Measurements from ENCODE around the gene CCNF.

CCNF gene

DNA sequence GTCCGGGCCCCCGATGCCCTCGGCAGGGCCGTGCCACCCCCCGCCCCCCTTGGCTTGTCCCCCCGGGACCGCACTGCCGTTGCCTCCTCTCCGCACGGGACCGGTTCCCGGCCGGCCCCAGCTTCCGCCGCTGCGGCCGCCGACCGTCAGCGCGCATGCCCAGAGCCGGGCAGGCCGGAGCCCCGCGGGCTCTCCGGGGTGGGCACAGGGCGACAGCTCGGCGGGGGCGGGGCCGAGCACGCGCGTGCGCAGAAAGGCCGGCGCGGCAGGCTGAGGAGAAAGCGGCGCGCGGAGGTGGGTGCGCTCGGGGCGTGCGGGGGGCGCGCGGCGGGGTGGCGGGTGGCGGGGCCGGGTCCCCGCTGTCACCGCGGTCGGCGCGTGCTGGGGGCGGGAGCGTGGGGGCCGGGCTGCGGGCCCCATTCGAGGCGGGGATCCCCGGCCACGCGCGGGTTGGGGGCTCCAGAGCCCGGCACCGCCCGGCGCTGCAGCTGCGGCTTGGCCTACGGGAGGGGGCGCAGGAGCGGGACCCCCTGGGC lies 45.7 kb downstream of the CCNF start, which contains the start of gene TBC1D24:
TBC1D24 (plus strand) TSS at position 251 of the 536 bp plus-strand sequence. CDS start 21,022 bp downstream, outside the sequence.
- no CpG with 5 or more reads among the region's 77 CpGs for WGBS, 2 donors (ENCODE audit: extremely low coverage in 2 of 2, insufficient read length in 2 of 2, insufficient replicate concordance in 1 of 2)
- Histone ChIP-seq H3K4me1 (ENCODE audit: control insufficient read depth in 2 of 2, insufficient read depth in 1 of 2, low read depth in 1 of 2, low read length in 2 of 2) (peaks cover 21 to 23% of the 10 kb centered on the region in 2 donors), H2BK15ac (ENCODE audit: low read length) (peak within 1 kb of the TSS; percentile 88), H2BK5ac (ENCODE audit: low read length) (peak within 1 kb of the TSS; percentile 82), H3K36me3 (replicated peaks in 1 of 2; ENCODE audit: control insufficient read depth in 2 of 2, insufficient read depth in 2 of 2, low read length in 2 of 2) (no peaks in the 10 kb centered on the region), H3K9me3 (replicated peaks in 1 of 2; ENCODE audit: control insufficient read depth in 2 of 2, insufficient read depth in 1 of 2, low read depth in 1 of 2, low read length in 2 of 2) (no peaks in the 10 kb centered on the region), H2BK12ac (ENCODE audit: low read length) (peak within 1 kb of the TSS; percentile 54), H3K14ac (ENCODE audit: low read length) (peak within 1 kb of the TSS; percentile 94), H3K4ac (ENCODE audit: low read length) (no peak within 1 kb of the TSS), H2BK120ac (ENCODE audit: low read depth, low read length) (no peak within 1 kb of the TSS), H4K91ac (ENCODE audit: low read depth, low read length, poor library complexity) (no peak within 1 kb of the TSS), H4K8ac (ENCODE audit: low read depth, low read length) (peak within 1 kb of the TSS; percentile 82), H3K79me1 (ENCODE audit: low read depth, low read length) (peaks cover 13% of the 10 kb centered on the region), H2AFZ (ENCODE audit: low read length) (peak within 1 kb of the TSS; percentile 93), H3K18ac (ENCODE audit: low read length) (peak within 1 kb of the TSS; percentile 100), H3K23ac (ENCODE audit: low read depth, low read length, poor library complexity) (peak within 1 kb of the TSS; percentile 99), H3K27me3 (ENCODE audit: control insufficient read depth in 3 of 3, insufficient read depth in 3 of 3, low read depth in 1 of 3, low read length in 3 of 3) (peaks cover 0 to 22% (median 0%) of the 10 kb centered on the region in 3 experiments), H2AK5ac (ENCODE audit: low read depth, low read length) (peak within 1 kb of the TSS; percentile 96), H3K9ac (ENCODE audit: low read depth, low read length, poor library complexity) (peak within 1 kb of the TSS; percentile 99), H3K4me2 (ENCODE audit: insufficient read depth, low read length, poor library complexity, severe bottlenecking) (peak within 1 kb of the TSS; percentile 94), H3K4me3 (ENCODE audit: low read length in 2 of 2) (peak within 1 kb of the TSS; percentile 79 to 91), H3K27ac (replicated peaks; ENCODE audit: low read length) (no peak within 1 kb of the TSS)
- peak; percentile 86 for DNase-seq (ENCODE audit: low spot score)

DNA sequence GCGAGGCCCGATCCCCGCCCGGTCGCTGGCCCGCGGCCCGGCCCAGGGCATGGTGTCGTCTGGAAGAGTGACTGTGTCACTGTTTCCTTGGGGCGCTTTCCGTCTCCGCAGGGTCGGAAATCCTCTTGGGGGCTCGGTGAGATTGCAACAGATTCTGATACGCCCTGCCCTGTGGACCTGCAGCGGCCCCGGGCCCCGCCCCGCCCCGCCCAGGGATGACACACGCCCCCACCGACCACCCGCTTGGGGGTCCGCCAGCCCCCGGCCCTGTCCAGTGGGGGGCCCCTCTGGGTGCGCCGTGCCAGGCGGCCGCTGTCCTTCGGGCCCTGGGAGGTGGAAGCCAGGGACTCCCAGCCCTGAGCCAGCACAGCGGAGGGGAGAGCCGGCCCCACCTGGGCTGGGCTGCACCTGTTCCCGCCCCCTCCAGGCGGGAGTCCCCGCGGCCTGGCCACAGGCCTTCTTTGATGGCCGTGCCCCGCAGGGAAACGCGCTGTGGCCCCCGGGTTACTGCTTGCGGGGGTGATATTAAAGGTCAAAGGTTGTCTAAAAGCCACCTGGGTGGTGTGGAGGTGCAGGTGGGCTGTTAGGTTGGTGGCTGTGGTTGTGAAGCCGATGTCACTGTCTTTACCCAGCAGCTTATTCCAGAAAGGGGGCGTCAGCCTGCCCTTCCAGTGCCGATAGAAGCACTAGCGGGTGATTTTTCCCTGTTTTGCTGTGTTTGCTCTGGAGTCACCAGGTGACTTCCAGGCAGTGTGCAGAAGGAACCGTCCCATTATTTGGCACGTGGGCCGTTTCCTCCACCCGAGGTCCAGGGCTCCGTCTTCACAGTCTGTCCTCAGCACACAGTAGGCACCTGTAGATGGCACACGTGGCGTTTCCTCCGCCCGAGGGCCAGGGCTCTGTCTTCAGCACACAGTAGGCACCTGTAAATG lies 46.4 kb downstream of the CCNF start:
- no peak overlapping the region for H4K91ac ChIP-seq (ENCODE audit: low read depth, low read length, poor library complexity)
- H3K27ac ChIP-seq (replicated peaks; ENCODE audit: low read length): no peak overlapping the region
- H3K36me3 ChIP-seq (replicated peaks in 1 of 2; ENCODE audit: control insufficient read depth in 2 of 2, insufficient read depth in 2 of 2, low read length in 2 of 2): no peaks in the 10 kb centered on the region
- peak overlapping the region; percentile 79 to 82 for H3K4me3 ChIP-seq (ENCODE audit: low read length in 2 of 2)
- peak overlapping the region; percentile 96 for H3K18ac ChIP-seq (ENCODE audit: low read length)
- H3K9ac ChIP-seq (ENCODE audit: low read depth, low read length, poor library complexity): peak overlapping the region; percentile 88
- no peak overlapping the region for H3K4ac ChIP-seq (ENCODE audit: low read length)
- no peak overlapping the region for H2BK120ac ChIP-seq (ENCODE audit: low read depth, low read length)
- peak overlapping the region; percentile 26 for H3K23ac ChIP-seq (ENCODE audit: low read depth, low read length, poor library complexity)
- H3K79me1 ChIP-seq (ENCODE audit: low read depth, low read length): peaks cover 13% of the 10 kb centered on the region
- H3K4me2 ChIP-seq (ENCODE audit: insufficient read depth, low read length, poor library complexity, severe bottlenecking): peak overlapping the region; percentile 87
- no peak overlapping the region for H4K8ac ChIP-seq (ENCODE audit: low read depth, low read length)
- no peak overlapping the region for H2BK15ac ChIP-seq (ENCODE audit: low read length)
- peak overlapping the region; percentile 76 for H2AFZ ChIP-seq (ENCODE audit: low read length)
- no CpG with 5 or more reads among the region's 55 CpGs for WGBS, 2 donors (ENCODE audit: extremely low coverage in 2 of 2, insufficient read length in 2 of 2, insufficient replicate concordance in 1 of 2)
- peak overlapping the region; percentile 42 for H2AK5ac ChIP-seq (ENCODE audit: low read depth, low read length)
- H3K14ac ChIP-seq (ENCODE audit: low read length): no peak overlapping the region
- no peak overlapping the region for H2BK5ac ChIP-seq (ENCODE audit: low read length)
- H3K27me3 ChIP-seq (ENCODE audit: control insufficient read depth in 3 of 3, insufficient read depth in 3 of 3, low read depth in 1 of 3, low read length in 3 of 3): peaks cover 0 to 22% (median 0%) of the 10 kb centered on the region in 3 experiments
- peaks cover 16 to 17% of the 10 kb centered on the region in 2 donors for H3K4me1 ChIP-seq (ENCODE audit: control insufficient read depth in 2 of 2, insufficient read depth in 1 of 2, low read depth in 1 of 2, low read length in 2 of 2)
- no peak for DNase-seq (ENCODE audit: low spot score)
- H3K9me3 ChIP-seq (replicated peaks in 1 of 2; ENCODE audit: control insufficient read depth in 2 of 2, insufficient read depth in 1 of 2, low read depth in 1 of 2, low read length in 2 of 2): no peaks in the 10 kb centered on the region
- H2BK12ac ChIP-seq (ENCODE audit: low read length): no peak overlapping the region

DNA sequence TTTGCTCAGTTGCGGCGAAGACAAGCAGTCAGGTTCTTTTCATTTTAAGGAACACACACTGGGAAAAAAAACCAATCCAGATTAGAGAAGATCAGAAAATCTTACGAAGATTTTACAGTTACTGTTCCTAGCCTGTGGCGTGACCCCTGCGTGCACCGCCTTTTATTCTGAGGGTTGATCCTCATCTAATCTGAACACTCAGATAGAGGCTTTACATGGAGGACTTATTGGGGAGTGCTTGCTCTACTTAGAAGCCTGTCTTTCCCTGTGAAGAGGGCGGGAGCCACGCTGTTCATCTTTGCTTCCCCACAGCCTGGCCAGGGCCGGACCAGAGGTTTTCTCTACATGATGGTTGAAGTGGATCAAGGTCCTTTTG lies 47.1 kb downstream of the CCNF start:
- no peak overlapping the region for H4K91ac ChIP-seq (ENCODE audit: low read depth, low read length, poor library complexity)
- no CpG with 5 or more reads among the region's 9 CpGs for WGBS, 2 donors (ENCODE audit: extremely low coverage in 2 of 2, insufficient read length in 2 of 2, insufficient replicate concordance in 1 of 2)

DNA sequence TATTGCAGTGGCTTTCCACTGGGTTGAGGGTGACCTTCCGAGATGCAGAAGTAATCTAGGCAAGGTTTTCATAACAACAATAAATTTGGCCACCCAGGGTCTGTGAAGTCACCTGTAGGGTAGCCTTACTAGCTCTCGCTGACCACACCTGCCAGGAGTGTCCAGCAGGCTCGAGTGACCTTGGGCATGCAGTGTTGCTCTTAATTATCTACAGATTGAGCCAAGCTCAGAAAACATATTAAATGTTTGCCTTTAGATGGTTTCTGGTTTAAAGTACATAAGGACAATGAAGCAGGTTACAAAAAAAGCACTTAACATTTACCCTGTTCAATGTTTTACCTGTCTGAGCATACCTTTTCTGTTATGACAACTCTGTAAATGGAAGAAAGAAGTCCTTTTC lies 47.5 kb downstream of the CCNF start:
- no peak overlapping the region for H3K4me2 ChIP-seq (ENCODE audit: insufficient read depth, low read length, poor library complexity, severe bottlenecking)
- H3K14ac ChIP-seq (ENCODE audit: low read length): no peak overlapping the region
- no peak overlapping the region for H4K91ac ChIP-seq (ENCODE audit: low read depth, low read length, poor library complexity)
- H2AK5ac ChIP-seq (ENCODE audit: low read depth, low read length): no peak overlapping the region
- H3K4me3 ChIP-seq (ENCODE audit: low read length in 2 of 2): no peak overlapping the region
- H3K4ac ChIP-seq (ENCODE audit: low read length): no peak overlapping the region
- no peaks in the 10 kb centered on the region for H3K9me3 ChIP-seq (replicated peaks in 1 of 2; ENCODE audit: control insufficient read depth in 2 of 2, insufficient read depth in 1 of 2, low read depth in 1 of 2, low read length in 2 of 2)
- no peak overlapping the region for H3K27ac ChIP-seq (replicated peaks; ENCODE audit: low read length)
- H3K4me1 ChIP-seq (ENCODE audit: control insufficient read depth in 2 of 2, insufficient read depth in 1 of 2, low read depth in 1 of 2, low read length in 2 of 2): peaks cover 10 to 14% of the 10 kb centered on the region in 2 donors
- no peak overlapping the region for H4K8ac ChIP-seq (ENCODE audit: low read depth, low read length)
- H2BK120ac ChIP-seq (ENCODE audit: low read depth, low read length): no peak overlapping the region
- H2BK12ac ChIP-seq (ENCODE audit: low read length): no peak overlapping the region
- peaks cover 0 to 22% (median 0%) of the 10 kb centered on the region in 3 experiments for H3K27me3 ChIP-seq (ENCODE audit: control insufficient read depth in 3 of 3, insufficient read depth in 3 of 3, low read depth in 1 of 3, low read length in 3 of 3)
- no peak overlapping the region for H3K9ac ChIP-seq (ENCODE audit: low read depth, low read length, poor library complexity)
- no CpG with 5 or more reads among the region's 3 CpGs for WGBS, 2 donors (ENCODE audit: extremely low coverage in 2 of 2, insufficient read length in 2 of 2, insufficient replicate concordance in 1 of 2)
- no peak overlapping the region for H2BK5ac ChIP-seq (ENCODE audit: low read length)
- H2BK15ac ChIP-seq (ENCODE audit: low read length): no peak overlapping the region
- DNase-seq (ENCODE audit: low spot score): no peak
- H2AFZ ChIP-seq (ENCODE audit: low read length): no peak overlapping the region
- no peak overlapping the region for H3K18ac ChIP-seq (ENCODE audit: low read length)
- H3K79me1 ChIP-seq (ENCODE audit: low read depth, low read length): peaks cover 15% of the 10 kb centered on the region
- H3K36me3 ChIP-seq (replicated peaks in 1 of 2; ENCODE audit: control insufficient read depth in 2 of 2, insufficient read depth in 2 of 2, low read length in 2 of 2): no peaks in the 10 kb centered on the region
- no peak overlapping the region for H3K23ac ChIP-seq (ENCODE audit: low read depth, low read length, poor library complexity)

More for the DNA sequence above, 47.1 kb downstream of the CCNF start:
- Histone ChIP-seq H2BK5ac (ENCODE audit: low read length) (no peak overlapping the region), H2BK12ac (ENCODE audit: low read length) (no peak overlapping the region), H2AK5ac (ENCODE audit: low read depth, low read length) (no peak overlapping the region), H3K4ac (ENCODE audit: low read length) (no peak overlapping the region), H3K79me1 (ENCODE audit: low read depth, low read length) (peaks cover 13% of the 10 kb centered on the region), H3K4me3 (ENCODE audit: low read length in 2 of 2) (peak overlapping the region in 1 of 2 donors; percentile 79), H4K8ac (ENCODE audit: low read depth, low read length) (no peak overlapping the region), H3K27ac (replicated peaks; ENCODE audit: low read length) (no peak overlapping the region), H3K23ac (ENCODE audit: low read depth, low read length, poor library complexity) (no peak overlapping the region), H3K4me1 (ENCODE audit: control insufficient read depth in 2 of 2, insufficient read depth in 1 of 2, low read depth in 1 of 2, low read length in 2 of 2) (peaks cover 14 to 15% of the 10 kb centered on the region in 2 donors), H2BK120ac (ENCODE audit: low read depth, low read length) (no peak overlapping the region), H2AFZ (ENCODE audit: low read length) (no peak overlapping the region), H3K18ac (ENCODE audit: low read length) (no peak overlapping the region), H3K4me2 (ENCODE audit: insufficient read depth, low read length, poor library complexity, severe bottlenecking) (no peak overlapping the region), H2BK15ac (ENCODE audit: low read length) (no peak overlapping the region), H3K14ac (ENCODE audit: low read length) (no peak overlapping the region), H3K36me3 (replicated peaks in 1 of 2; ENCODE audit: control insufficient read depth in 2 of 2, insufficient read depth in 2 of 2, low read length in 2 of 2) (no peaks in the 10 kb centered on the region), H3K27me3 (ENCODE audit: control insufficient read depth in 3 of 3, insufficient read depth in 3 of 3, low read depth in 1 of 3, low read length in 3 of 3) (peaks cover 0 to 22% (median 0%) of the 10 kb centered on the region in 3 experiments), H3K9me3 (replicated peaks in 1 of 2; ENCODE audit: control insufficient read depth in 2 of 2, insufficient read depth in 1 of 2, low read depth in 1 of 2, low read length in 2 of 2) (no peaks in the 10 kb centered on the region), H3K9ac (ENCODE audit: low read depth, low read length, poor library complexity) (no peak overlapping the region)
- no peak for DNase-seq (ENCODE audit: low spot score)

Data from neuronal stem cell (in vitro differentiated cells).